ENCODE measurements around the gene DAZAP2. TPM values are rescaled to one million over a fixed set of nuclear protein-coding genes. Genes with fewer than 3 reads are reported as not detected.

Gene DAZAP2
- total RNA-seq, 1 donor from 2014 or later, result 48.4 TPM

DNA sequence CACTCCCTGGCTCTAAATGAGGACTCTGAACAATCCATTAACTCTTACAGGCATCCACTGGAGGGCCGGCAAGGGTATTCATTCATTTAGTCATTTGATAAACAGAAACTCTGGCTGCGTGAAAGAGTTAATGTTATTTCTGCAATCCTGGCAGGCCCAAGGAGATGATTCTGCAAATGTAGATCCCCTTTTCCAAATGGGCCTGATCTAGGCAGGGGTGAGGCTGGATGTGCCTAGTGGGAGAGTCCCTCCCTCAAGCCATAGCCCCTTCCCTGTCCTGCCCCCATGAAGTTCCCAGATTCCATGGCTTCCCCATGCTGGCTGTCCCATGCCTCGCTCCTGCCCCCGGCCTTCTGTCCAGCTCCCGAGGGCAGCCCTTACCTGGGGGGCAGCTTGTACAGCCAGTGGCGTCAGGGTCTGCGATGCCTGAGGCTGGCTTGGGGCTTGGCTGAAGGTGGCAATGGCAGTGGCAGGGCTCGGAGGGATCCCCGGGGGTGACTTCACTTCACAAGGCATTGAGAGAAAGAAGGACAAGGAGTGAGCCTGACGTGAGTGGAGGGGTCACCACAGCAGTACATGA is 39.2 kb upstream of the DAZAP2 start:
- no peaks in the 10 kb centered on the region for H3K36me3 ChIP-seq
- Mint-ChIP-seq H3K4me3 (no peak overlapping the region), H3K36me3 (no peaks in the 10 kb centered on the region), H3K4me1 (peaks cover 11% of the 10 kb centered on the region), H3K27ac (no peak overlapping the region), H3K27me3 (ENCODE audit: insufficient read depth, low read depth) (no peaks in the 10 kb centered on the region), H3K9me3 (no peaks in the 10 kb centered on the region)
- TF ChIP-seq, protein P1, sequence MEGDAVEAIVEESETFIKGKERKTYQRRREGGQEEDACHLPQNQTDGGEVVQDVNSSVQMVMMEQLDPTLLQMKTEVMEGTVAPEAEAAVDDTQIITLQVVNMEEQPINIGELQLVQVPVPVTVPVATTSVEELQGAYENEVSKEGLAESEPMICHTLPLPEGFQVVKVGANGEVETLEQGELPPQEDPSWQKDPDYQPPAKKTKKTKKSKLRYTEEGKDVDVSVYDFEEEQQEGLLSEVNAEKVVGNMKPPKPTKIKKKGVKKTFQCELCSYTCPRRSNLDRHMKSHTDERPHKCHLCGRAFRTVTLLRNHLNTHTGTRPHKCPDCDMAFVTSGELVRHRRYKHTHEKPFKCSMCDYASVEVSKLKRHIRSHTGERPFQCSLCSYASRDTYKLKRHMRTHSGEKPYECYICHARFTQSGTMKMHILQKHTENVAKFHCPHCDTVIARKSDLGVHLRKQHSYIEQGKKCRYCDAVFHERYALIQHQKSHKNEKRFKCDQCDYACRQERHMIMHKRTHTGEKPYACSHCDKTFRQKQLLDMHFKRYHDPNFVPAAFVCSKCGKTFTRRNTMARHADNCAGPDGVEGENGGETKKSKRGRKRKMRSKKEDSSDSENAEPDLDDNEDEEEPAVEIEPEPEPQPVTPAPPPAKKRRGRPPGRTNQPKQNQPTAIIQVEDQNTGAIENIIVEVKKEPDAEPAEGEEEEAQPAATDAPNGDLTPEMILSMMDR (IDR thresholded peaks at IDR 0.05), result no peak
- TF ChIP-seq EZH2phosphoT487 (IDR thresholded peaks at IDR 0.05) (no peak), EZH2 (IDR thresholded peaks at IDR 0.05) (no peak)
- H3K27ac ChIP-seq, result no peak overlapping the region
- H3K4me2 ChIP-seq, result no peak overlapping the region
- DNase-seq (ENCODE audit: low spot score), result no peak
- no peaks in the 10 kb centered on the region for H3K27me3 ChIP-seq
- H3F3A ChIP-seq (ENCODE audit: low read depth), result no peaks in the 10 kb centered on the region
- no peaks in the 10 kb centered on the region for H3K79me2 ChIP-seq (ENCODE audit: low read depth)
- H3K4me1 ChIP-seq, result no peaks in the 10 kb centered on the region
- no peak overlapping the region for H2AFZ ChIP-seq (replicated peaks)
- H3K4me3 ChIP-seq, result no peak overlapping the region
- no peak overlapping the region for H3K9ac ChIP-seq
- no peaks in the 10 kb centered on the region for H4K20me1 ChIP-seq (ENCODE audit: low read depth)
- H3K9me3 ChIP-seq (ENCODE audit: low read depth), result no peaks in the 10 kb centered on the region

DNA sequence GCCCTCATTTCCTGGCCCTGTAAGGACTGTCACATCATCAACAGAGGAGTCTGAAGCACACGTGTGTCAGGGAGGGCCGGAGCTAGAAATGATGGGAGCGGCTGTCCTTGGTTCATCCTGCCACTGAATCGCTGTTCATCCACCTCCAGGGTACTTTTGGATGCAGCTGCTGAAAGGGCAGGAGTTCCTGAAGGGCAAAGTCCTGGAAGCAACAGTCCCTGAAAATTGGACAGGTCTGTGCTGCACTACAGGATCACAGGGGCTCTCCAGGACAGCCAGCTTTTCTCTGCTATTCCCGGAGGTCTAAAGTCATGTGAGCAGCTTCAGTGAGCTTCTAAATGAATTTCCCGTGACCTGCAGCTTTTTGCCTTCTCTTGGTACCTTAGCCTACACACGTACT is 38.5 kb upstream of the DAZAP2 start:
- Histone ChIP-seq H3K4me1 (no peaks in the 10 kb centered on the region), H3K27me3 (no peaks in the 10 kb centered on the region), H3K79me2 (ENCODE audit: low read depth) (no peaks in the 10 kb centered on the region), H3K9me3 (ENCODE audit: low read depth) (no peaks in the 10 kb centered on the region), H3K36me3 (no peaks in the 10 kb centered on the region), H3K9ac (no peak overlapping the region), H2AFZ (replicated peaks) (no peak overlapping the region), H3F3A (ENCODE audit: low read depth) (no peaks in the 10 kb centered on the region), H3K4me3 (no peak overlapping the region), H3K27ac (no peak overlapping the region), H3K4me2 (no peak overlapping the region), H4K20me1 (ENCODE audit: low read depth) (no peaks in the 10 kb centered on the region)
- no peak for DNase-seq (ENCODE audit: low spot score)
- no peak overlapping the region for H3K4me3 Mint-ChIP-seq
- no peaks in the 10 kb centered on the region for H3K27me3 Mint-ChIP-seq (ENCODE audit: insufficient read depth, low read depth)
- no peak overlapping the region for H3K27ac Mint-ChIP-seq
- H3K4me1 Mint-ChIP-seq, result peaks cover 11% of the 10 kb centered on the region
- H3K9me3 Mint-ChIP-seq, result no peaks in the 10 kb centered on the region
- no peaks in the 10 kb centered on the region for H3K36me3 Mint-ChIP-seq
- TF ChIP-seq, protein P1 (IDR thresholded peaks at IDR 0.05), result no peak
- TF ChIP-seq EZH2 (IDR thresholded peaks at IDR 0.05), result no peak

DNA sequence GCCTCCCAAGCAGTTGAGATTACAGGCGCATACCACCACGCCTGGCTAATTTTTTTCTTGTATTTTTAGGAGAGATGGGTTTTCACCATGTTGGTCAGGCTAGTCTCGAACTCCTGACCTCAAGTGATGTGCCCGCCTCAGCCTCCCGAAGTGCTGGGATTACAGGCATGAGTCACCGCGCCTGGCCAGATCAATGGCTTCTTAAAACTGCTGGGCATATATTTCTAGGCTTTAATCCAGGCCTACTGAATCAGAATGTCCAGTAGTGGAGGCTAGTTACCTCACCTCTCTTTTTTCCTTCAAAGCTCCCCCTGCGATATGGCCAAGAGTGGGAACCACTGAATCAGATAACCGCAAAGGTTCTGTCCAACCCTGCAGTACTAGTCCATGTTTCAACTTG is 37.8 kb upstream of the DAZAP2 start:
- H3K27me3 Mint-ChIP-seq (ENCODE audit: insufficient read depth, low read depth), result no peaks in the 10 kb centered on the region
- no peak for TF ChIP-seq EZH2phosphoT487 (IDR thresholded peaks at IDR 0.05)
- no peak for TF ChIP-seq EZH2 (IDR thresholded peaks at IDR 0.05)
- TF ChIP-seq, protein P1 (IDR thresholded peaks at IDR 0.05), result no peak
- Histone ChIP-seq H3K27ac (no peak overlapping the region), H3F3A (ENCODE audit: low read depth) (no peaks in the 10 kb centered on the region), H3K27me3 (no peaks in the 10 kb centered on the region), H3K4me1 (no peaks in the 10 kb centered on the region), H4K20me1 (ENCODE audit: low read depth) (no peaks in the 10 kb centered on the region), H3K4me3 (no peak overlapping the region), H3K9me3 (ENCODE audit: low read depth) (no peaks in the 10 kb centered on the region), H3K4me2 (no peak overlapping the region), H3K36me3 (no peaks in the 10 kb centered on the region), H3K79me2 (ENCODE audit: low read depth) (no peaks in the 10 kb centered on the region), H2AFZ (replicated peaks) (no peak overlapping the region), H3K9ac (no peak overlapping the region)
- no peaks in the 10 kb centered on the region for H3K9me3 Mint-ChIP-seq
- H3K4me1 Mint-ChIP-seq, result peaks cover 14% of the 10 kb centered on the region
- H3K36me3 Mint-ChIP-seq, result no peaks in the 10 kb centered on the region
- no peak for DNase-seq (ENCODE audit: low spot score)
- H3K27ac Mint-ChIP-seq, result no peak overlapping the region
- H3K4me3 Mint-ChIP-seq, result no peak overlapping the region

All from neural progenitor cell (in vitro differentiated cells).